OCI-LY7 (cell line): ENCODE data around the gene ZNF827. TPM values are rescaled to one million over a fixed set of nuclear protein-coding genes. Genes with fewer than 3 reads are reported as not detected.

ENCODE experiments used
- BruUV-seq: library from RNA; stranded (reverse); fragments of 400-500 nt; replicated peaks from 2 replicates; lab custom pipeline; 2021; lab: Mats Ljungman, UMichigan
- CTCF ChIA-PET: fragments of 300-600 bp; sonication (Branson Sonifier 250); formaldehyde crosslinking; loops from one replicate; lab custom pipeline; 2022; ENCODE audit warnings: antibody characterized with exemption; ENCODE audit not compliant: unreplicated experiment; lab: Charles Lee
- POLR2A ChIA-PET: fragments of 300-600 bp; sonication (Branson Sonifier 250); formaldehyde crosslinking; loops from one replicate; lab custom pipeline; 2022; ENCODE audit warnings: antibody characterized with exemption; lab: Charles Lee
- DNase-seq: peaks from one replicate; pipeline ENCODE4 v3.0.0-alpha.2; 2015; ENCODE audit warnings: low spot score
- H2AFZ ChIP-seq: fragments of 200-600 bp; sonication (generic), shearing (Covaris generic); 2 replicates; pipeline ENCODE4 v1.6.1; 2014; ENCODE audit warnings: mild to moderate bottlenecking, antibody characterized with exemption, low read length, moderate library complexity
- H3K27ac ChIP-seq: fragments of 200-600 bp; sonication (generic); 2 replicates; pipeline ENCODE4 v1.5.1; 2014; ENCODE audit warnings: mixed run types, low read depth, mild to moderate bottlenecking, moderate library complexity, low read length, inconsistent platforms; ENCODE audit not compliant: poor library complexity, severe bottlenecking
- H3K36me3 ChIP-seq: fragments of 200-600 bp; sonication (generic); 2 replicates; pipeline ENCODE4 v1.6.1; 2014; ENCODE audit warnings: mild to moderate bottlenecking, antibody characterized with exemption, low read length, moderate library complexity, mixed read lengths; ENCODE audit not compliant: insufficient read depth
- H3K4me1 ChIP-seq: fragments of 200-600 bp; sonication (generic); 2 replicates; pipeline ENCODE4 v1.5.1; 2014; ENCODE audit warnings: mild to moderate bottlenecking, low read length; ENCODE audit not compliant: insufficient read depth, poor library complexity, severe bottlenecking
- H3K4me2 ChIP-seq: fragments of 200-600 bp; sonication (generic); 2 replicates; pipeline ENCODE4 v1.6.1; 2014; ENCODE audit warnings: mild to moderate bottlenecking, low read length
- H3K4me3 ChIP-seq: fragments of 200-600 bp; sonication (generic); 2 replicates; pipeline ENCODE4 v1.5.1; 2014; ENCODE audit warnings: mild to moderate bottlenecking, low read depth, low read length; ENCODE audit not compliant: poor library complexity, severe bottlenecking
- H3K79me2 ChIP-seq: fragments of 200-600 bp; sonication (generic); 2 replicates; pipeline ENCODE4 v1.6.1; 2016; ENCODE audit warnings: low read depth, mild to moderate bottlenecking, low read length, moderate library complexity, mixed read lengths; ENCODE audit not compliant: insufficient read depth
- H3K9me2 ChIP-seq: fragments of 200-600 bp; sonication (generic); 2 replicates; pipeline ENCODE4 v1.6.1; 2016; ENCODE audit warnings: mild to moderate bottlenecking, low read length, mixed read lengths; ENCODE audit not compliant: insufficient read depth
- H3K9me3 ChIP-seq: fragments of 200-600 bp; sonication (generic); 2 replicates; pipeline ENCODE4 v1.6.1; 2014; ENCODE audit warnings: mild to moderate bottlenecking, mixed run types, low read length, mixed read lengths
- H4K20me1 ChIP-seq: fragments of 200-600 bp; sonication (generic); 2 replicates; pipeline ENCODE4 v1.6.1; 2014; ENCODE audit warnings: mild to moderate bottlenecking, antibody characterized with exemption, low read length, moderate library complexity, mixed read lengths; ENCODE audit not compliant: insufficient read depth
- EZH2phosphoT487 ChIP-seq: fragments of 200-600 bp; sonication (generic); IDR thresholded peaks from 2 replicates; pipeline ENCODE4 v1.6.1; 2018; ENCODE audit warnings: low read depth, borderline replicate concordance, mild to moderate bottlenecking, mixed run types, antibody characterized with exemption, low read length, moderate library complexity, mixed read lengths
- intact Hi-C: fragments of 100-400 bp; cut with micrococcal nuclease; formaldehyde crosslinking; loops from one replicate; pipeline ENCODE4 v1.10.0; 2022; ENCODE audit not compliant: unreplicated experiment
- small RNA-seq: library from RNA; depleted of rRNA; stranded (forward); fragments of <200 nt; gene quantifications from one replicate; pipeline ENCODE3, GENCODE V24; 2014
- total RNA-seq, 2 experiments: library from RNA; depleted of rRNA in 1 of 2; stranded (reverse); fragments of >200 nt in 1 of 2; shearing (Covaris generic) in 1 of 2; gene quantifications; 2 replicates each; pipeline ENCODE4 v1.2.3, GENCODE V29; 2014 to 2022
- TF ChIP-seq, protein P1 (sequence below): fragments of 200-600 bp; sonication (generic); conservative IDR thresholded peaks from 2 replicates; pipeline ENCODE4 v1.5.1; 2014; ENCODE audit warnings: mild to moderate bottlenecking, antibody characterized with exemption, low read length, moderate library complexity, mixed read lengths

Gene ZNF827
- total RNA-seq, 2 experiments from 2014 or later, result 15.1 to 42.9 TPM

DNA sequence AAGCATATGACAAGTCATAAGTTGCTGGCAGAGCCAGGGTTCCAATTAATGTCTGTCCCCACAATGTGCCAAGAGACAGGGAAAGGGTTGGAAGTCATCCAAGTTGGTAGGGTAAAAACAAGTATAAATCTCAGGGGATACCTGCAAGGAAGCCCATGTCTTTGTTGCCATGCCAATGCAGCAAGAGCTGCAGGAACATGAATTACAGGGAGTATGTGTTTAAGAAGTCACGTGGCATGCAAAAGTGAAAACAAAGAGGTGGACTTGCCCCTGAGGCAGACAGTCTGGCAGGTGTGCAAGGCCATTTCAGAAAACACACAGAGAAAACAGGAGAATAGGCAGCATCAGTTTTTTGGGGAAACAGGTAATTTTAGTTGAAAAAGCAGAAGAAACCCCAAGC, 229.3 kb downstream of the ZNF827 start:
- POLR2A ChIA-PET, result no interaction called here

More for the DNA sequence above, 229.3 kb downstream of the ZNF827 start:
- Histone ChIP-seq H2AFZ (no peak overlapping the region), H3K9me2 (no peaks in the 10 kb centered on the region), H3K4me2 (no peak overlapping the region), H3K4me3 (no peak overlapping the region), H3K36me3 (no peaks in the 10 kb centered on the region), H3K9me3 (0 out of 2 replicates have a peak, but pooled peaks cover 5% of the 10 kb centered on the region), H3K79me2 (no peaks in the 10 kb centered on the region), H3K27ac (no peak overlapping the region), H4K20me1 (no peaks in the 10 kb centered on the region), H3K4me1 (no peaks in the 10 kb centered on the region)
- no TSS peak for BruUV-seq
- DNase-seq, result no peak
- TF ChIP-seq EZH2phosphoT487, result no peak
- TF ChIP-seq, protein P1, sequence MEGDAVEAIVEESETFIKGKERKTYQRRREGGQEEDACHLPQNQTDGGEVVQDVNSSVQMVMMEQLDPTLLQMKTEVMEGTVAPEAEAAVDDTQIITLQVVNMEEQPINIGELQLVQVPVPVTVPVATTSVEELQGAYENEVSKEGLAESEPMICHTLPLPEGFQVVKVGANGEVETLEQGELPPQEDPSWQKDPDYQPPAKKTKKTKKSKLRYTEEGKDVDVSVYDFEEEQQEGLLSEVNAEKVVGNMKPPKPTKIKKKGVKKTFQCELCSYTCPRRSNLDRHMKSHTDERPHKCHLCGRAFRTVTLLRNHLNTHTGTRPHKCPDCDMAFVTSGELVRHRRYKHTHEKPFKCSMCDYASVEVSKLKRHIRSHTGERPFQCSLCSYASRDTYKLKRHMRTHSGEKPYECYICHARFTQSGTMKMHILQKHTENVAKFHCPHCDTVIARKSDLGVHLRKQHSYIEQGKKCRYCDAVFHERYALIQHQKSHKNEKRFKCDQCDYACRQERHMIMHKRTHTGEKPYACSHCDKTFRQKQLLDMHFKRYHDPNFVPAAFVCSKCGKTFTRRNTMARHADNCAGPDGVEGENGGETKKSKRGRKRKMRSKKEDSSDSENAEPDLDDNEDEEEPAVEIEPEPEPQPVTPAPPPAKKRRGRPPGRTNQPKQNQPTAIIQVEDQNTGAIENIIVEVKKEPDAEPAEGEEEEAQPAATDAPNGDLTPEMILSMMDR, result no peak
- intact Hi-C loops, result no loop called here
- CTCF ChIA-PET, result interaction anchor here (0.6 kb wide), 1 partner anchor 426 kb away, joined by 3 read pairs; no protein-coding TSS in a partner anchor

Small RNAs within 50 kb of the gene (small RNA-seq; reads per million reads assigned to genes)
- gene RF00019, result not detected

Other genes starting within 250 kb of the ZNF827 start
- gene LSM6, start 236.9 kb upstream of the ZNF827 start, total RNA-seq (2014; rRNA removed; shearing (Covaris generic)), result 123 and 132 TPM in 2 replicates
- 60.9 and 62.3 TPM in 2 replicates for gene LSM6, start 236.9 kb upstream of the ZNF827 start, total RNA-seq (2022)